ENCODE results near the gene OCLN.

Gene OCLN

DNA sequence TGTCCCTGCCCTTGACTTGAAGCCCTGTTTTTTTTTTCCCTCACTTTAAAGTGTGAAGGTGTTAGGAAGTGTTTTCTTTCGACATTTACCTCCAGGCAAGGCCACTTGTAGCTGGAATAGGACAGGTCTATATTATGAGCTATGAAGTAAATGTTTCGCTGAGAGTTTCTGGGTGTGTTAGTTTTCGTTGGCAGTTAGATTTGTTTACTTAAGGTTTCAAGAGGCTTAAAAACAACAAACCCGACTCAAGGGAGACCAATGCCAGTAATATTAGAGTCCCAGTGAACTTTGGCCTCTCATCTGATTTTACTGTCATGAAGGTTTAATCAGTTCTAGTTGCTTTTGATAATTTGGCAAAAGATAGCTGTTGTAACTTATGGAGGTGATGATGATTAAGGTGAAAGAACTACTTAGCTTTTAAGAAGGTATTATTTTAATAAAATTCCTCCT lies 25.2 kb downstream of the OCLN start:
- H3K4me3 ChIP-seq (ENCODE audit: low read length): no peak overlapping the region
- DNase-seq (ENCODE audit: low read depth): peak; percentile 94
- TF ChIP-seq, protein P1, sequence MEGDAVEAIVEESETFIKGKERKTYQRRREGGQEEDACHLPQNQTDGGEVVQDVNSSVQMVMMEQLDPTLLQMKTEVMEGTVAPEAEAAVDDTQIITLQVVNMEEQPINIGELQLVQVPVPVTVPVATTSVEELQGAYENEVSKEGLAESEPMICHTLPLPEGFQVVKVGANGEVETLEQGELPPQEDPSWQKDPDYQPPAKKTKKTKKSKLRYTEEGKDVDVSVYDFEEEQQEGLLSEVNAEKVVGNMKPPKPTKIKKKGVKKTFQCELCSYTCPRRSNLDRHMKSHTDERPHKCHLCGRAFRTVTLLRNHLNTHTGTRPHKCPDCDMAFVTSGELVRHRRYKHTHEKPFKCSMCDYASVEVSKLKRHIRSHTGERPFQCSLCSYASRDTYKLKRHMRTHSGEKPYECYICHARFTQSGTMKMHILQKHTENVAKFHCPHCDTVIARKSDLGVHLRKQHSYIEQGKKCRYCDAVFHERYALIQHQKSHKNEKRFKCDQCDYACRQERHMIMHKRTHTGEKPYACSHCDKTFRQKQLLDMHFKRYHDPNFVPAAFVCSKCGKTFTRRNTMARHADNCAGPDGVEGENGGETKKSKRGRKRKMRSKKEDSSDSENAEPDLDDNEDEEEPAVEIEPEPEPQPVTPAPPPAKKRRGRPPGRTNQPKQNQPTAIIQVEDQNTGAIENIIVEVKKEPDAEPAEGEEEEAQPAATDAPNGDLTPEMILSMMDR (IDR thresholded peaks at IDR 0.05; ENCODE audit: insufficient read depth, low read depth, low read length, missing control alignments): no peak

DNA sequence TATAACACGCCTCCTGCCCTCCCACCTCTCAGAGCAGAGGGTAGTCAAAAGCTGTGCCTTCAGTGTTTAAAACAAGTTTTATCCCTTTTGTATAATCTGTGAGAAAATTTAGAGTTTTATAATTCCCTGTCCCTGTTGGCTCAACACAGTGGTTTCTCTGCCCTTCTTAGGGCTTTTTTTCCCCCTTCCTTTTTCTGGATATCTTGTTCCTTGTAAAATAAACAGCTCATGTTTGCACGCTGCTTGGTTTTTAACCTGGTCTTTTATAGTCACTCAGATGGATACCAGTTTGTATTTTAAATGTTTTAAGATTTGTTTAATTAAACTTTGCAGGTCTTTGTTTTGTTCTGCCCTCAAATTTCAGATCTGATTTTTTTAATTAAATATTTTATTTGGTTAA lies 26.7 kb downstream of the OCLN start:
- TF ChIP-seq, protein P1 (IDR thresholded peaks at IDR 0.05; ENCODE audit: insufficient read depth, low read depth, low read length, missing control alignments): no peak
- H3K4me3 ChIP-seq (ENCODE audit: low read length): no peak overlapping the region
- DNase-seq (ENCODE audit: low read depth): no peak

DNA sequence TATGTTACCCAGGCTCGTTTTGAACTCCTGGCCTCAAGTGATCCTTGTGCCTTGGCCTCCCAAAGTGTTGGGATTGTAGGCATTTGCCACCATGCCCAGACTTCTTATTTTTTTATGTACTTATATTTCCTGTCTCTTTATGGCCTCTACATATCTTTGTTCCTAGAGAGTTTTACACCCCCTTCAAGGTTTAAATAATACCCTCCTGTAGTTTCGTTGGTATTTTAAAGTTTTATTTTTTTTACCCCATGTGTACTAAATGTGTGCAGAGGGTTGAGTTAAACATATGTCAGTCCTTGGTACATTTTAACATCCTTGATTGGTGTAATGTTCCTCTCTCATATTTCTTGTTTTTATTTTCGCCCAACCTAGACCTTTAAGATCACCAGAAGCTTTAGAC lies 29.4 kb downstream of the OCLN start:
- no peak overlapping the region for H3K4me3 ChIP-seq (ENCODE audit: low read length)
- TF ChIP-seq, protein P1 (IDR thresholded peaks at IDR 0.05; ENCODE audit: insufficient read depth, low read depth, low read length, missing control alignments): no peak
- no peak for DNase-seq (ENCODE audit: low read depth)

DNA sequence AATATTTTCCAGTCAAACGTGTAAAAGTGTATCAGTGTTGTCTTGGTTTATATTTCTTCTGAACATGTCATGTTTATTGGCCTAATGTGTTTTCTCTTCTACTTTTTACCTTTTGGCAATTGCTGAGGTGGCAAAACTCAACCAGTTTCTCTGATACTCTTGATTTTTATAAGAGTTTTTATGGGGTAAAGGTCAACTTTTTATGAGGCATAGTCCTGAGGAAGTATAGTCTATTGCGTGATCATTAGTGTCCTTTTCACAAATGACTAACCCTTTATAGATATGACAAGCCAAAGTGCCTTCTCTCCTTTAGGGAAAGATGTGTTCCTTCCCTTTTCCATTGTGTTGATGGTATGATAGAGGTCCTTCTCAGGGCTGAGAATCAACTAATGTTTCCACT lies 32.9 kb downstream of the OCLN start:
- no peak for DNase-seq (ENCODE audit: low read depth)
- TF ChIP-seq, protein P1 (IDR thresholded peaks at IDR 0.05; ENCODE audit: insufficient read depth, low read depth, low read length, missing control alignments): no peak
- no peak overlapping the region for H3K4me3 ChIP-seq (ENCODE audit: low read length)

DNA sequence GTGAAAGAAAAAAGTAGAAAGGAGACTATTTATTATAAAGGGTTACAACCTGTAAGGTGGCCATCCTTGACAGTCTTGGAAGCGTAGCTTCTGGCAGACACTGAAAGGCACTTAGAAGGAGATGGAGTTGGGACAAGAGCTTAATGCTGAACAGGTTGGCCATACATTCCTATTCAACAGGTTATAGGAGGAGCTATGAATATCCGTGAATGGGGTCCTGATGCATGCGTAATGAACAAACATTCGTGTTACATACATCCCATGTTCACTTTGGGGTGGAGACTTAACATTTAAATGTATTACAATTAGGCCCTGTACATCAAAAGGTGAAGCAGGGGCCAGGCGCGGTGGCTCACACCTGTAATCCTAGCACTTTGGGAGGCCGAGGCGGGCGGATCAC lies 34.1 kb downstream of the OCLN start:
- no peak for DNase-seq (ENCODE audit: low read depth)
- TF ChIP-seq, protein P1 (IDR thresholded peaks at IDR 0.05; ENCODE audit: insufficient read depth, low read depth, low read length, missing control alignments): no peak
- no peak overlapping the region for H3K4me3 ChIP-seq (ENCODE audit: low read length)

DNA sequence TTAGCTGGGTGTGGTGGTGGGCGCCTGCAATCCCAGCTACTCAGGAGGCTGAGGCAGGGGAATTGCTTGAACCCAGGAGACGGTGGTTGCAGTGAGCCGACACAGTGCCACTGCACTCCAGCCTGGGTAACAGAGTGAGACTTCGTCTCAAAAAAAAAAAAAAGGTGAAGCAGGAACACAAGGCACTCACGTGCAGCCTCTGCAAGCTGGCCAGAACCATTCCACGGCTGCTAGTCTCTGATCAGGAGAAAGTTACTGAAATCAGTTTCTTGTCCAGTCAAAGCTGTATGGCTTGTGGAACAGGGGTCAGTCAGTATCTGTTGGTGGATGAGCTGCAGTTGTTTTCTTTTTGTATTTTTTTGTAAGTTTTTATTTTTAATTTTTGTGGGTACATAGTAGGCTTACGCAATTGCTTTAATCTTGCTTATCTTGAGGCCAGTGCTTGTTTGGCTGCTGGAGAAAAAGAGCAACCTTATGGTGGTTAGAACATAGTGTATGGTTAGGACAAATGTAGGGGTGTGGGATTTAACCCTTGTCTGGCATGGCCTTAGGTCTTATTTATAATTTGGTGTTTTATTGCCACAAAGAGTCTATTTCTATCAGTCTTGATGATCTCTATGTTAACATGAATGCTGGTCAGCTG lies 34.7 kb downstream of the OCLN start:
- H3K4me3 ChIP-seq (ENCODE audit: low read length): no peak overlapping the region
- no peak for DNase-seq (ENCODE audit: low read depth)
- TF ChIP-seq, protein P1 (IDR thresholded peaks at IDR 0.05; ENCODE audit: insufficient read depth, low read depth, low read length, missing control alignments): no peak

DNA sequence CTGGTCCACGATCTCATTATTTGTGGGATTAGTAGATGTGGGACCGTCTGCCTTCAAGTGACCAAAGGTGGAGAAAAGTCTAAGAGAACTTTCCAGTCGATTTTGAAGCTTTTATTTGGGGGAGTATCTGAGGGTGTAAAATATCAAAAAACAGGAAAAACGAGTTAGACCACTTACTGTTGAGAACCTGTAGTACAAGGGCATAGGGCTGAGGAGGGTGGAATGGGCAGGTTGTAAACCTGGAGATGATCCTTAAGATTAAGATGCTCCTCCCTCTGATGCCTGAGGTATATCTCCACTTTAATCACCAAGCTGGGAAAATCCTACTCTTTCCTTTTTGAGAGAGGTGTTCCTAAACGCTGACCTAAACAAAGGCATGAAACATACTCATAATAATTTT lies 35.4 kb downstream of the OCLN start:
- DNase-seq (ENCODE audit: low read depth): peak; percentile 70
- TF ChIP-seq, protein P1 (IDR thresholded peaks at IDR 0.05; ENCODE audit: insufficient read depth, low read depth, low read length, missing control alignments): no peak

More for the DNA sequence above, 35.4 kb downstream of the OCLN start:
- no peak overlapping the region for H3K4me3 ChIP-seq (ENCODE audit: low read length)

Data from epithelial cell of esophagus (primary cell).